Neuronal stem cell (in vitro differentiated cells): ENCODE results near the gene SPOCK3. TPM values are rescaled to one million over a fixed set of nuclear protein-coding genes. Genes with fewer than 3 reads are reported as not detected.

Source experiments
- DNase-seq: peaks from one replicate; pipeline ENCODE4 v3.0.0-alpha.2; 2013; ENCODE audit warnings: low spot score
- H2AFZ ChIP-seq: one replicate; pipeline ENCODE4 v1.6.1; 2013; ENCODE audit warnings: mild to moderate bottlenecking, low read length, inconsistent platforms
- H2AK5ac ChIP-seq: 2 replicates; pipeline ENCODE4 v1.6.1; 2013; ENCODE audit warnings: low read depth, mild to moderate bottlenecking, inconsistent platforms, low read length, moderate library complexity, mixed read lengths
- H2BK120ac ChIP-seq: 2 replicates; pipeline ENCODE4 v1.6.1; 2013; ENCODE audit warnings: low read depth, mild to moderate bottlenecking, inconsistent platforms, low read length, moderate library complexity, mixed read lengths
- H2BK12ac ChIP-seq: one replicate; pipeline ENCODE4 v1.6.1; 2013; ENCODE audit warnings: low read length, inconsistent platforms
- H2BK15ac ChIP-seq: 2 replicates; pipeline ENCODE4 v1.6.1; 2013; ENCODE audit warnings: mild to moderate bottlenecking, low read length, inconsistent platforms, mixed read lengths
- H2BK5ac ChIP-seq: one replicate; pipeline ENCODE4 v1.6.1; 2013; ENCODE audit warnings: inconsistent platforms, mild to moderate bottlenecking, low read length, moderate library complexity
- H3K14ac ChIP-seq: one replicate; pipeline ENCODE4 v1.6.1; 2013; ENCODE audit warnings: low read length, inconsistent platforms
- H3K18ac ChIP-seq: 2 replicates; pipeline ENCODE4 v1.6.1; 2013; ENCODE audit warnings: low read length, inconsistent platforms
- H3K23ac ChIP-seq: 2 replicates; pipeline ENCODE4 v1.6.1; 2013; ENCODE audit warnings: low read depth, mild to moderate bottlenecking, mixed read lengths, low read length, inconsistent platforms; ENCODE audit not compliant: poor library complexity
- H3K27ac ChIP-seq: replicated peaks from 3 replicates; pipeline ENCODE4 v1.5.1; 2013; ENCODE audit warnings: low read length, inconsistent platforms
- H3K27me3 ChIP-seq, 3 experiments: 2 replicates each; pipeline ENCODE4 v1.6.1; 2013; ENCODE audit warnings: low read length in 3 of 3, mild to moderate bottlenecking in 2 of 3, inconsistent platforms in 1 of 3, low read depth in 1 of 3, mixed read lengths in 1 of 3, moderate library complexity in 1 of 3; ENCODE audit not compliant: control insufficient read depth in 3 of 3, insufficient read depth in 3 of 3
- H3K36me3 ChIP-seq, 2 donors: replicated peaks in 1 of 2; 2 replicates each; pipeline ENCODE4 v1.6.1; 2013; ENCODE audit warnings: low read length in 2 of 2; ENCODE audit not compliant: control insufficient read depth in 2 of 2, insufficient read depth in 2 of 2
- H3K4ac ChIP-seq: 2 replicates; pipeline ENCODE4 v1.6.1; 2013; ENCODE audit warnings: inconsistent platforms, mild to moderate bottlenecking, low read length, moderate library complexity
- H3K4me1 ChIP-seq, 2 donors: 1 replicate in 1 of 2; 2 replicates in 1 of 2; pipeline ENCODE4 v1.6.1; 2013; ENCODE audit warnings: low read length in 2 of 2, low read depth in 1 of 2; ENCODE audit not compliant: control insufficient read depth in 2 of 2, insufficient read depth in 1 of 2
- H3K4me2 ChIP-seq: one replicate; pipeline ENCODE4 v1.6.1; 2013; ENCODE audit warnings: mild to moderate bottlenecking, low read length, inconsistent platforms; ENCODE audit not compliant: insufficient read depth, poor library complexity, severe bottlenecking
- H3K4me3 ChIP-seq, 2 donors: 2 replicates each; pipeline ENCODE4 v1.5.1; 2013; ENCODE audit warnings: low read length in 2 of 2, mild to moderate bottlenecking in 2 of 2, inconsistent platforms in 1 of 2, moderate library complexity in 1 of 2
- H3K79me1 ChIP-seq: one replicate; pipeline ENCODE4 v1.6.1; 2013; ENCODE audit warnings: low read depth, mild to moderate bottlenecking, inconsistent platforms, low read length, moderate library complexity
- H3K9ac ChIP-seq: one replicate; pipeline ENCODE4 v1.6.1; 2013; ENCODE audit warnings: mild to moderate bottlenecking, low read depth, low read length, inconsistent platforms; ENCODE audit not compliant: poor library complexity
- H3K9me3 ChIP-seq, 2 donors: replicated peaks in 1 of 2; 2 replicates each; pipeline versions ENCODE3 to v1.6.1; 2013; ENCODE audit warnings: low read length in 2 of 2, mild to moderate bottlenecking in 2 of 2, inconsistent platforms in 1 of 2, low read depth in 1 of 2, mixed read lengths in 1 of 2, moderate library complexity in 1 of 2; ENCODE audit not compliant: control insufficient read depth in 2 of 2, insufficient read depth in 1 of 2
- H4K8ac ChIP-seq: one replicate; pipeline ENCODE4 v1.6.1; 2013; ENCODE audit warnings: low read depth, mild to moderate bottlenecking, inconsistent platforms, low read length, moderate library complexity
- H4K91ac ChIP-seq: one replicate; pipeline ENCODE4 v1.6.1; 2013; ENCODE audit warnings: low read length, low read depth, mild to moderate bottlenecking, inconsistent platforms; ENCODE audit not compliant: poor library complexity
- WGBS, 2 donors: extraction: QIAGEN DNeasy Blood & Tissue Kit; methylation state at CpG; one replicate each; pipeline ENCODE4 v1.1.7; 2013; ENCODE audit warnings: missing lambda C conversion rate in 2 of 2, mixed read lengths in 1 of 2; ENCODE audit not compliant: insufficient read length in 2 of 2, insufficient replicate concordance in 1 of 2; ENCODE audit errors: extremely low coverage in 2 of 2; 5-methylcytosine and 5-hydroxymethylcytosine counted together
- small RNA-seq: library from polyadenylated mRNA; stranded (forward); fragments of <200 nt; extraction: miRNeasy Mini kit (QIAGEN cat#:217004); gene quantifications from one replicate; pipeline ENCODE3, GENCODE V24; 2013; ENCODE audit not compliant: insufficient read depth

Gene SPOCK3

DNA sequence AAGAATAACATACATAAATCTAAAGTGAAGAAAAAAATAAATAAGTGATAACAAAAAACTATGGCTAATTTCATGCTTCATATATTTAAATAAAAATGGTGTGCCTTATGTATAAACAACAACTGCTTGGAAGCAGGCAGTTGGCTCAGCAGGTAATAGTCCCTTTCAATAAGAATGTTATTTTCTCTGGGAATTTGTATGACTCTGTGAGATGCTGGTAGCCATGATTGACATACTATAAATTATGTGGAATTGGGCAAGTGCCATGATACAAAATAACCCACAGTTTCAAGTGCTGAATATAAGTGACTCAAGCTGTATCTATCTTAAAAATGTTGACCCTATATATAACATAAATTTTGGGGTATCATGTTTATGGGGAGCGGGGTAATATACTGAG lies 546.5 kb downstream of the SPOCK3 start:
- Histone ChIP-seq H2BK12ac (no peak overlapping the region), H2BK15ac (no peak overlapping the region), H2BK5ac (no peak overlapping the region), H3K79me1 (no peaks in the 10 kb centered on the region), H2BK120ac (no peak overlapping the region), H3K4me2 (no peak overlapping the region), H4K8ac (no peak overlapping the region), H3K27ac (no peak overlapping the region), H2AK5ac (no peak overlapping the region), H3K14ac (no peak overlapping the region), H3K36me3 (no peaks in the 10 kb centered on the region), H3K9me3 (no peaks in the 10 kb centered on the region), H3K18ac (no peak overlapping the region), H3K4me3 (no peak overlapping the region), H2AFZ (no peak overlapping the region), H3K9ac (no peak overlapping the region), H3K23ac (no peak overlapping the region), H3K4ac (no peak overlapping the region), H4K91ac (no peak overlapping the region), H3K27me3 (no peaks in the 10 kb centered on the region), H3K4me1 (no peaks in the 10 kb centered on the region)
- WGBS, 2 donors = no CpG with 5 or more reads among the region's 1 CpG
- DNase-seq = no peak

Small RNA genes lying within 50 kb of the gene (small RNA-seq; reads per million reads assigned to genes)
- gene RNA5SP171 = not detected
